DOHH2 (cell line): ENCODE data around the gene SESN2.

ENCODE experiments used
- EZH2phosphoT487 ChIP-seq: fragments of 200-600 bp; sonication (generic); IDR thresholded peaks from 2 replicates; pipeline ENCODE4 v1.6.1; 2017; ENCODE audit warnings: borderline replicate concordance, mild to moderate bottlenecking, antibody characterized with exemption, low read length, moderate library complexity, mixed read lengths
- TF ChIP-seq, protein P1 (sequence below): fragments of 200-600 bp; sonication (generic); IDR thresholded peaks from one replicate; pipeline ENCODE4 v1.5.1; 2014; ENCODE audit warnings: antibody characterized with exemption, mild to moderate bottlenecking, low read depth, low read length; ENCODE audit not compliant: poor library complexity, severe bottlenecking

DNA sequence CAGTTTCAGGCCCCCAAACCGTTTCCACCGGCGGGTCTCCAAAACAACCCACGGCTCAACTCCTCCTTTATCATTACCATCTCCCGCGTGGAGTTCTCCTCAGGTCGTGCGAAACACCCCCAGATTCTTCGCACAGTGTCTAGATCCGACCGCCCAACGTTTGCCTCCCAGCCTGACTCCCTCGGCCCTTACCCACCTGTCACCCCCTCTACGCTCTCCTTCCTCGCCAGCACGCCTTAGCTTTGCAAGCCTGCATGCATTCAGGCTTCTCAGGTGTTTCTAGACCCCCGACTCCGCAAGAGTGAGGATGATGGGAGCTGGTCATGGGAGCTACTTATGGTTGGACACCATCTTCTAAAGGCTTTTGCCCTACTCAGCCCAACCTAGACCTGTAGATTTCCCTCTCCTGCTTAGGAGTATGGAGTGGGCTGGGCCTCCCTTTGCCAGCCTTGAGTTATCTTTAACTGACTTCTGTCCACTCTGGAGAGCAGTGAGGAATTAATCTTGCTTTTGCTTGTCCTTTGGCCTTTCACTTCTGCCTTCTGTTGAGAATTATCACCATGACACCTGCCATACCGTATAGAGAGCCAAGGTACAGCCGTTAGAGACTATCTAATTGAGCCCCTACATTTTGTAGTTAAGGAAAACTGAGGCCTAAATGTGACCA lies 22.5 kb upstream of the SESN2 start:
- TF ChIP-seq, protein P1, sequence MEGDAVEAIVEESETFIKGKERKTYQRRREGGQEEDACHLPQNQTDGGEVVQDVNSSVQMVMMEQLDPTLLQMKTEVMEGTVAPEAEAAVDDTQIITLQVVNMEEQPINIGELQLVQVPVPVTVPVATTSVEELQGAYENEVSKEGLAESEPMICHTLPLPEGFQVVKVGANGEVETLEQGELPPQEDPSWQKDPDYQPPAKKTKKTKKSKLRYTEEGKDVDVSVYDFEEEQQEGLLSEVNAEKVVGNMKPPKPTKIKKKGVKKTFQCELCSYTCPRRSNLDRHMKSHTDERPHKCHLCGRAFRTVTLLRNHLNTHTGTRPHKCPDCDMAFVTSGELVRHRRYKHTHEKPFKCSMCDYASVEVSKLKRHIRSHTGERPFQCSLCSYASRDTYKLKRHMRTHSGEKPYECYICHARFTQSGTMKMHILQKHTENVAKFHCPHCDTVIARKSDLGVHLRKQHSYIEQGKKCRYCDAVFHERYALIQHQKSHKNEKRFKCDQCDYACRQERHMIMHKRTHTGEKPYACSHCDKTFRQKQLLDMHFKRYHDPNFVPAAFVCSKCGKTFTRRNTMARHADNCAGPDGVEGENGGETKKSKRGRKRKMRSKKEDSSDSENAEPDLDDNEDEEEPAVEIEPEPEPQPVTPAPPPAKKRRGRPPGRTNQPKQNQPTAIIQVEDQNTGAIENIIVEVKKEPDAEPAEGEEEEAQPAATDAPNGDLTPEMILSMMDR = no peak
- no peak for TF ChIP-seq EZH2phosphoT487
